Activated naive CD4-positive, alpha-beta T cell treated with anti-CD3 and anti-CD28 coated beads, Interleukin-2, amount 10 ng/mL, durations not matched to agents 7 days and 5 days (primary cell): ENCODE measurements around the gene KIAA2012.

ENCODE experiments used
- CTCF ChIA-PET: fragments of 350-600 bp; sonication (Branson Sonifier 250); formaldehyde crosslinking; loops from one replicate; lab custom pipeline; 2021; ENCODE audit warnings: antibody characterized with exemption; lab: Charles Lee
- DNase-seq: peaks from one replicate; pipeline ENCODE4 v3.0.0-alpha.2; 2020
- H3K27ac Mint-ChIP-seq: one replicate; pipeline ENCODE4 v1.8.0; 2021; ENCODE audit warnings: mild to moderate bottlenecking, moderate library complexity, mixed read lengths
- H3K27me3 Mint-ChIP-seq: one replicate; pipeline ENCODE4 v1.8.0; 2021; ENCODE audit warnings: mild to moderate bottlenecking, mixed read lengths
- H3K36me3 Mint-ChIP-seq: one replicate; pipeline ENCODE4 v1.8.0; 2021; ENCODE audit warnings: mixed read lengths
- H3K4me1 Mint-ChIP-seq: one replicate; pipeline ENCODE4 v1.8.0; 2021; ENCODE audit warnings: mixed read lengths
- H3K4me3 Mint-ChIP-seq: one replicate; pipeline ENCODE4 v1.8.0; 2021; ENCODE audit warnings: mild to moderate bottlenecking, moderate library complexity, mixed read lengths
- H3K9me3 Mint-ChIP-seq: one replicate; pipeline ENCODE4 v1.8.0; 2021; ENCODE audit warnings: mixed read lengths

Gene KIAA2012

DNA sequence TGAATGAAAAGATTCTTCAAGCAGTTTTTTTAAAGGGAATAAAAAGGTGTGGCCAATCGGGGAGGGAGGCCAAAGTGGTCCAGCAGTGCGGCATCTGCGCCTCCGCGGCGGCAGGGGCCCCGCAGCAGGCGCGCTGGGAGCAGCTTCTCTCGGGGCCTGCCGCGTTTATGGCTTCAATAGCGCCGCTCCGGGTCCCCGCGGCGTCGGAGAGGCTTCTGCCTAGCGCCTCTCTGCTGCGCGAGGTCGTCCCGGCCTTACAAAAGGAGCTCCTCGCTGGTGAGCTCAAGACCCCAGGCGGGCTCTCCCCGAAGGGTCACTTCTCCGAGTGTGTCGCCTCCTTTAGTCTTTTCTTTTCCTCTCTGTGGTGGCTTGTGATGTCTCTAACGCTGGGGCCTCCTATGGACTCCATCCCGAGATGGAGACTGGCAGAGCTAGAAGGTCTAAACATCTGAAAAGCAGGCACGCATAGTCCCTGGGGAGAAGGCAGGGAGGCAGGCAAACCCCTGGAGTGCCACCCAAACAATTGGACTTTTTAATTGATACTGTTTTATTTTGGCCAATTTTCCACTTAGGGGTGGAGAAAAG lies 98.3 kb downstream of the KIAA2012 start:
- H3K9me3 Mint-ChIP-seq = no peaks in the 10 kb centered on the region
- DNase-seq = peak; percentile 23
- no peak overlapping the region for H3K4me3 Mint-ChIP-seq
- peaks cover 13% of the 10 kb centered on the region for H3K4me1 Mint-ChIP-seq
- CTCF ChIA-PET = interaction anchor here (1.6 kb wide), 1 partner anchor 310 kb away, joined by 4 read pairs; no protein-coding TSS in a partner anchor
- peaks cover 18% of the 10 kb centered on the region for H3K27me3 Mint-ChIP-seq
- no peak overlapping the region for H3K27ac Mint-ChIP-seq
- no peaks in the 10 kb centered on the region for H3K36me3 Mint-ChIP-seq

DNA sequence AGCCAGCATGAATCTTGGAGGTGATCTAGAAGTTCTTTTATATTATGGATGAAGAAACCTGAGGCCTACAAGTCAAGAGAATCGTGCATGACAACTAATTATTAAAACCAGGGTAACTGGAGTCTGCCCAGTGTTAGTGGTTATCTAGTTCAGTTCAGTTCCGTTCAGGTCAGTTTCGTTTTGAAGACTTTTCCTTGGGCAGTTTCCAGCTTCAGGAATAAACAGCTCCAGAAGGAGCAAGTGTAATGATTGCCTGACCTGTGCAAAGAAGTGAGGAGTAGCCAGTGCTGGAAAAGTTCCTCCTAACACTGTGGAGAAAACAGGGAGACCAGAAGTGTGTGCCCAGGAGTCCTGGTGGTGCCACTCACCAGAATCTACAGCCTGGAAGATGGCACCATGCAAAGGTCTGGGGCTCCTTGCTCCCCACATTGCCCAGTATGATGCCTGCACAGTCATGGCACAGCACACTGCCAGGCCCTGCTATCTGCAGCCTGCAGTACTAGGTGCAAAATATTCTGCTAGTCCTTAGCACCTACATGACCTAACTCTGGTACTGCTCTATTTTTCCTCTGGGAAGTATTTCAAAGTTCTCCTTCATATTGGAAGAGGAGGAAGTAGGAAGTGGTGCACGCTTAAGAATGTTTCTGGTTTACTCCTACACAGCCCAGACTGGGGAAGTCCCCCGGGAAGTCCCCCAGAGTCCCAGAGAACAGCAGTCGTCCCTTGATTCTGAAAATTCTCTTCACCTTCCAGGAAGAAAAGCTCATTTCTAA lies 99.6 kb downstream of the KIAA2012 start:
- DNase-seq = no peak
- peaks cover 13% of the 10 kb centered on the region for H3K4me1 Mint-ChIP-seq
- CTCF ChIA-PET = interaction anchor here (0.7 to 1.0 kb wide), 3 partner anchors 8 to 32 kb away, joined by 3 to 4 read pairs (median 3); no protein-coding TSS in a partner anchor
- H3K4me3 Mint-ChIP-seq = no peak overlapping the region
- no peaks in the 10 kb centered on the region for H3K36me3 Mint-ChIP-seq
- peaks cover 18% of the 10 kb centered on the region for H3K27me3 Mint-ChIP-seq
- no peaks in the 10 kb centered on the region for H3K9me3 Mint-ChIP-seq
- peak overlapping the region; percentile 3 for H3K27ac Mint-ChIP-seq

DNA sequence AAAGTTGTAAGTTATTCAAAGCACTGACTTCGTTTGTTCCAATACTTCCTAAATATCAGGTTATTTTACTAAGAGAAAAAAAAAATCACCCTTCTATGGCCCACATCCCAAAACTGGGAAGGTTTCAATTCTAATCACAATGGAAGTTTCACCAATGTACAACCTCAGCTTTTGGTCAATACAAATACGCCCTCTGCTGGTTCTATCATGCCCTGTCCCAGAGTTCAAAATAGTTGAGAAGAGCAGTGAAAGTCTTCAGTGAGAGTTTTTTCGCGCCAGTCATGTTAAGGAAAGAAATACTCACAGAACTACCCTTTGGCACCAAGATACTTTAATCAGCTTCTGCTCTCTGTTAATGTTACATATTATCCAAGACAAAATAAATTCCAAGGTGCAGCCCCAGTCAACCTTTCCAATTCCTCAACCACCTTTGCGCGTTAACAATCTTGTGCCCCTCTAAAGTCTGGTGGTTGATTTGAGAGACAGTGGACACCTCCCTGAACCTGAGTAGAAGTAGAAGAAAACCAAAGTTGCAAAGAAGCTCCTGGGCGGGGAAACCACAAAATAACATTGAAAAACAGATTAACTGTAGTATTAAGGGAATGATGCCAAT lies 105.4 kb downstream of the KIAA2012 start:
- CTCF ChIA-PET = interaction anchor here (0.7 to 2.7 kb wide), 9 partner anchors 9 to 319 kb away, joined by 3 to 33 read pairs (median 3); no protein-coding TSS in a partner anchor
- Mint-ChIP-seq H3K4me3 (no peak overlapping the region), H3K9me3 (no peaks in the 10 kb centered on the region), H3K27ac (no peak overlapping the region), H3K27me3 (peaks cover 6% of the 10 kb centered on the region), H3K4me1 (peaks cover under 1% of the 10 kb centered on the region), H3K36me3 (no peaks in the 10 kb centered on the region)
- DNase-seq = peak; percentile 67

DNA sequence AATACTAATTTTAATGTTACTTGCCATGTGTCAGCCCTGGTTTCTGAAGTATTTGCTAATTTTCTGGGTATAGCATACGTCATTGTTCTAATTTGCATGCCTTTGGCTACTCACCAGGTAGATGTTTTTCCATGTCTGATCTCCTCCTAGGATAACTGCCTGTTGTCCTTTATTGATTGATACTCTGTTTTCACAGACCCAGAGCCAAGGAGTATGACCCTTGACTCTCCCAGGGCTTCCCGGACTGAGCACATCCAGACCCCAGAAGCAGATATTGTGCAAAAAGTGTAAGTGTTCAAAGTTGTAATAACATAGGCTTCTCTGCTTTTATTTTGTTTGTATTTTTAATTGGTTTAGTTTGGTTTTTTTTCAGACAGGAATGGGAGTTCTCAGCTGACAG lies 111.5 kb downstream of the KIAA2012 start:
- Mint-ChIP-seq H3K4me3 (no peak overlapping the region), H3K9me3 (no peaks in the 10 kb centered on the region), H3K4me1 (no peaks in the 10 kb centered on the region), H3K27me3 (peaks cover 31% of the 10 kb centered on the region), H3K27ac (no peak overlapping the region), H3K36me3 (no peaks in the 10 kb centered on the region)
- DNase-seq = no peak
- CTCF ChIA-PET = no interaction called here

DNA sequence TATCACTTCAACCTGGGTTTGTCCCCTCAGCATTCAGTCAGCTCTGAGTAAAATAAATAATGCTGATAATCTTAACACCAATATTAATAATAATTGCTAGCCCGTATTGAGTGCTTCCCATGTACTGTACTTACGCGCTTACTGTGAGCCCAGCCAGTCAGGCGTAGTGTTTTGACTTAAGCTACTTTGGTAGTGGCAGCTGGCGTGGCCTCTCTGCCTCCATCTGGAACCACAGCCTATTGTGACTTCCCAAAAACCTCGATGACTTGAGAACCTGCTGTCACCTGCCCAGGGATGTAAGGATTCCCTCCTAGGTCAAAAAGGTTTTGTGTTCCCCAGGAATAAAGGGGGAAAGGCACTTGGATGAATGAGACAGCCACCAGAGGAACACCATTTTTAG lies 112.1 kb downstream of the KIAA2012 start:
- H3K27ac Mint-ChIP-seq = no peak overlapping the region
- H3K9me3 Mint-ChIP-seq = no peaks in the 10 kb centered on the region
- no peak overlapping the region for H3K4me3 Mint-ChIP-seq
- no peaks in the 10 kb centered on the region for H3K4me1 Mint-ChIP-seq
- H3K27me3 Mint-ChIP-seq = peaks cover 36% of the 10 kb centered on the region
- no peaks in the 10 kb centered on the region for H3K36me3 Mint-ChIP-seq
- CTCF ChIA-PET = no interaction called here
- DNase-seq = no peak

DNA sequence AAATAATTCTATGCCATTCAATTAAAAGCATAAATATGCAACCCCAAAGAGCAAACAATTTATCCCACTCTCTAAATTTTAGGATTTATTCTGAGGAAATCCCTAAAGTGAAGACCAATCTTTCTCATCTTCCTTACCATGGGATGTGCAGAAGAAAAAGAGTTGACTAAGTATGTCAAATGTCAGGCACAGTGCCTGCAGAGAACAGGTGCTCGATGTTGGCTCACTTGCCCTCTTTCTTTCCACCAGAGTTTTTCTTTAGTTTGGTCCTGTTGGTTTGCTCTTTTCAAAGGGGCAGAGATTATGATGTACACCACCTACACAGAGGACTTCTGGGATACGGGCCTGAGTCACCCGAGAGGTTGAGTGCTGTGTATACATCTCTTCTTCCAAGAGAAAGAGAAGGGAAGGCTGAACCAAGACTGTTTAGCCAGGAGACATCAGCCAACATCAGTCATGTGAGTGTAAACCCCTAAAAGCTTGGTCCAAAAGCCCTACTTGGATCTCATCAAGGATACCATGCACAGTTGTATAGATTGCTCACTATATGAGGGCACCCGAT lies 113.7 kb downstream of the KIAA2012 start:
- Mint-ChIP-seq H3K36me3 (no peaks in the 10 kb centered on the region), H3K4me1 (no peaks in the 10 kb centered on the region), H3K9me3 (no peaks in the 10 kb centered on the region), H3K27ac (no peak overlapping the region), H3K4me3 (no peak overlapping the region), H3K27me3 (peaks cover 48% of the 10 kb centered on the region)
- no peak for DNase-seq
- CTCF ChIA-PET = no interaction called here

DNA sequence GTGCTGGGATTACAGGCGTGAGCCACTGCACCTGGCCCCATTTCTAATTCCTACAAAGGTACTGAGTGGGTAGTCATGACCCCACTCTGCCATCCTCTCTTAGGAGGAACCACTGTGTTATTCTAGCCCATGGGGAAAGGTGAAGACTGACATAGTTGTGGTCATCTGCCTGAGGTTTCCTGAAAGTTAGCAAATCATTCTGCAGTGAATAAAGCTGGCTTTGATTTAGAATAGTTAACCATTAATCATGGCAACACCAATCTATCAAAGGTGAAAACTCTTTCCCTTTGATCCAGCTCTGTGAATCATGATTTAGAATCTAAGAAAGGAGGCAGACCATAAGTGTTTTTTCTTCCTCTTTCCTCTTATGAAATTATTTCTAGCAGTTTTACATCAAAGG lies 114.5 kb downstream of the KIAA2012 start:
- H3K27me3 Mint-ChIP-seq = peaks cover 48% of the 10 kb centered on the region
- H3K9me3 Mint-ChIP-seq = no peaks in the 10 kb centered on the region
- H3K4me3 Mint-ChIP-seq = no peak overlapping the region
- CTCF ChIA-PET = interaction anchor here (1.0 to 1.1 kb wide), 2 partner anchors 9 to 14 kb away, joined by 3 read pairs; no protein-coding TSS in a partner anchor
- no peaks in the 10 kb centered on the region for H3K4me1 Mint-ChIP-seq
- H3K27ac Mint-ChIP-seq = no peak overlapping the region
- no peaks in the 10 kb centered on the region for H3K36me3 Mint-ChIP-seq
- no peak for DNase-seq

DNA sequence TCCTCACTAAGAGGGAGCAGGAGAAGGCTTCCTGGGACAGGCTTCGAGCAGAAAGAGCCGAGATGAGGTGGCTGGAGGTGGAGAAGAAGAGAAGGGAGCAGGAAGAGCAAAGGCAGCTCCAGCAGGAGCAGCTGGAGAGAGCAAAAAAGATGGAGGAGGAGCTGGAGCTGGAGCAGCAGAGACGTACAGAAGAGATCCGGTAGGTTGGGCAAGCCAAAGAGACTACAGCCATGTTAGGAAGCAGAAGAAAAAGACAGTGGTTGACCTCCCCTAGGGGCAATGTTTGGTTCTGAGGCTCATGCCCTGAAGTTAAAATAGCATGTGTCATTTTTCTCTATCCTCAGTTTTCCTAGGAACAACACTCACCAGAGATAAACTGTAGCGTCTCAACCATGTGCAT lies 120.2 kb downstream of the KIAA2012 start:
- H3K36me3 Mint-ChIP-seq = no peaks in the 10 kb centered on the region
- CTCF ChIA-PET = interaction anchor here (0.6 to 1.1 kb wide), 3 partner anchors 15 to 82 kb away, joined by 3 read pairs; no protein-coding TSS in a partner anchor
- H3K27me3 Mint-ChIP-seq = peaks cover 55% of the 10 kb centered on the region
- no peaks in the 10 kb centered on the region for H3K4me1 Mint-ChIP-seq
- no peaks in the 10 kb centered on the region for H3K9me3 Mint-ChIP-seq
- DNase-seq = no peak
- H3K4me3 Mint-ChIP-seq = no peak overlapping the region
- H3K27ac Mint-ChIP-seq = no peak overlapping the region

DNA sequence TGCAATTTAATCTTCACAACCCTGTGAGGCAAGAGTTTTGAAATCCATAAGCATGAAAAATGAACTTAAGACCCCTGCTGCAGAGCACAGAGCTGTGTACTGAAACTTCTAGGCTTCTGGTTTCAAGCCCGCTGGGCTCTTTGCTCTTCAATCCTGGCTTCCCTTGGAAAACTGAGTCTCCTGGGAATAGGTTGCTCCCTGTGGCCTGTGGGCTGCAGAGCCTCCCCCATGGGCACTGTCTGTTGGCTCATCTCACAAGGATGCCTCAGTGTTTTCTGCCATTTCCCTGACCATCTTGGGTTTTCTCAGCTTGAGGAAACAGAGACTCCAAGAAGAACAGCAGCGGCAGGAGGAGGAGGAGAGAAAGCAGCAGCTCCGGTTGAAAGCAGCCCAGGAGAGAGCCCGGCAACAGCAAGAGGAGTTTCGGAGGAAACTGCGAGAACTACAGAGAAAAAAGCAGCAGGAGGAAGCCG lies 120.9 kb downstream of the KIAA2012 start:
- Mint-ChIP-seq H3K9me3 (no peaks in the 10 kb centered on the region), H3K27me3 (peaks cover 52% of the 10 kb centered on the region), H3K36me3 (no peaks in the 10 kb centered on the region), H3K4me1 (no peaks in the 10 kb centered on the region), H3K27ac (no peak overlapping the region), H3K4me3 (no peak overlapping the region)
- CTCF ChIA-PET = interaction anchor here (1.0 to 1.1 kb wide), 2 partner anchors 16 to 18 kb away, joined by 3 read pairs; no protein-coding TSS in a partner anchor
- DNase-seq = no peak

DNA sequence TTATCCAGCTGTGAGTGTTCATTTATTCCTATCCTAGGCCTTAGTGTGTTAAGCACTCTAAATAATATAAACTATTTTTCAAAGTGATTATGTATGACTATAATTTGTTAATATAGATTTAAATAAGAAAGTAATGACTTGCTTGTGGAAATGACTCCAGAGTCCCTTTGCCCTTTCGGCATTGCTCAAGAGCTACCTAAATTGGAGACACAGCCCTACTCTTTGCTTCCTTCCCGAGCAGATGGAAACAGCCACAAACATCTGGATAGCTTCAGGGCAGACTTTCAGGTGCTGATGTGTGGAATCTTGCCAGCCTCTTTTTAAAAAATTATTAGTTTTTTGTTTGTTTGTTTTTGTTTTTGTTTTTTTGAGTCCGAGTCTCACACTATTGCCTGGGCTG lies 121.4 kb downstream of the KIAA2012 start:
- Mint-ChIP-seq H3K4me3 (no peak overlapping the region), H3K27ac (no peak overlapping the region)

DNA sequence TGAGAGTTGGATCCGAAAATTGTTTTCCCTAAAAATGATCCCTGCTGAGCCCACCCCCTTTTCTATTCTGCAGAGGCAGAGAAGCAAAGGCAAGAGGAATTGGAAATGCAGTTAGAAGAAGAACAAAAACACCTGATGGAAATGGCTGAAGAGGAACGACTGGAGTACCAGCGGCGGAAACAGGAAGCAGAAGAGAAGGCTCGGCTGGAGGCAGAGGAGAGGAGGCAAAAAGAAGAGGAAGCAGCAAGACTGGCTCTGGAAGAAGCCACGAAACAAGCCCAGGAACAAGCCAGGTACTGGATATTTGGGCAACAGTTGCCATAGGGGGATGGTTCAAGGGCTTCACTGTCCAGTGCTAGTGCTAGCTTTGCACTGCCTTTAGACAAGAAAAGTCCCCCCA lies 123.7 kb downstream of the KIAA2012 start:
- Mint-ChIP-seq H3K4me1 (no peaks in the 10 kb centered on the region), H3K36me3 (peaks cover 1% of the 10 kb centered on the region), H3K9me3 (no peaks in the 10 kb centered on the region), H3K27ac (no peak overlapping the region), H3K4me3 (no peak overlapping the region), H3K27me3 (peaks cover 30% of the 10 kb centered on the region)
- CTCF ChIA-PET = no interaction called here
- DNase-seq = no peak

More for the DNA sequence above, 121.4 kb downstream of the KIAA2012 start:
- no peaks in the 10 kb centered on the region for H3K36me3 Mint-ChIP-seq
- H3K4me1 Mint-ChIP-seq = no peaks in the 10 kb centered on the region
- H3K27me3 Mint-ChIP-seq = peaks cover 47% of the 10 kb centered on the region
- H3K9me3 Mint-ChIP-seq = no peaks in the 10 kb centered on the region
- CTCF ChIA-PET = no interaction called here
- no peak for DNase-seq

DNA sequence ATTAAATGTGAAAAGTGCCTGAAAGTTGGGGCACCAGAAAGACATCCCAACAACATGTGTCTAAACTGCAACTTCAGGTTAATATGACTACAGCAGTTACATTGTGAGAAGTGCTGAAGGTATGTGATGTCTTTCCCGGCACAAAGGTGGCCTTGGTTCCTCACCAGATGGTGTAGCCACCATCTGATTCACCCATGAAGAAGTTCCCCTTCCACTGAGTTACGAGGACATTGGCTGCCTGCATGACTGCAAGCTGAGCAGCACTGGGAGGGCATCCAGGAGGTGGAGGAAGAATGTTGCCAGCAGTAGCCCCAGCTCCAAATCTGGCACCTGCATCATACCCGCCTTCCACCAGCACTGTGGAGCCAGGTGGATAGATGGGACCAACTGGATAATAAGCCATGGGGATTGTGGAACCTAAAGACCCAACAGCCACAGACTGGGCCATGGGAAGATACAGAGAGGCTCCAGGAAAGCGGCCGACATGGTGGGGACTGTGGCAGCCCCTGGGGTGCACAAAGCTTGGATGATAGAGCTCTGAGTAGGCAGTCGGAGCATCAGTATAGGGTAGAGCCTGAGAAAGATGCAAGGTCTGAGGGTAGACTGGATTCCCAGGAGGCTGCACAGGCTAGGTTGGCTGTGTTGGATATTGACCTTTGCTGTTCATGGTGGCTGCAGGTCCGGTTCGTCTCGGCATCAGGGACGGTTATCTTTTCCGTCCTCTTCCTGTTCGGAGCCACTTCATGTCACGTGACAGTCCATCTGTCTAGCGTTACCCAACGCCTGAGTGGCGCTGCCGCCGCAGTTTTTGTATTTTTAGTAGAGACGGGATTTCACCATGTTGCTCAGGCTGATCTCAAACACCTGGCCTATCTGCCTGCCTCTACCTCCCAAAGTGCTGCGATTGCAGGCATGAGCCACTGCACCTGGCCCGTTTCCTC lies 128.4 kb downstream of the KIAA2012 start:
- Mint-ChIP-seq H3K27ac (no peak overlapping the region), H3K4me3 (no peak overlapping the region), H3K9me3 (no peaks in the 10 kb centered on the region), H3K27me3 (peaks cover 10% of the 10 kb centered on the region), H3K36me3 (peaks cover 11% of the 10 kb centered on the region), H3K4me1 (no peaks in the 10 kb centered on the region)
- no peak for DNase-seq
- CTCF ChIA-PET = no interaction called here

DNA sequence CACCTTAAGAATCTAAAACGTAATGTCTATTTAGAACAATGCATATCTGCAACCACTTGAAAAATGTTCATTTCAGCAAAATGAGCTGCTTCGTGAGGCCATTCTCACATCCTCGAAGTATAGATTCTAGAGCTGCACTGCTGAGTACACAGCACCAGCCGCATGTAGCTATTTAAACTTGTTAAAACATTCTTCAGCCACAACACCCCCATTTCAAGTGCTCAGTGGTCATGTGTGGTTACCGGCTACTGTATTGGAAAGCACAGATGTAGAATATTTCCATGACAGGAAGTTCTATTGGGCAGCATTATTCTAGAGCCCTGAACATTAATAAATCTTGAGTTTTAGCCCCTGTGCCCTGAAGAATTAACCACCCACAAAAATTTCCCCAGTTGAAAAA lies 130.3 kb downstream of the KIAA2012 start:
- no peak overlapping the region for H3K27ac Mint-ChIP-seq
- H3K36me3 Mint-ChIP-seq = peaks cover 19% of the 10 kb centered on the region
- DNase-seq = no peak
- CTCF ChIA-PET = no interaction called here
- no peaks in the 10 kb centered on the region for H3K27me3 Mint-ChIP-seq
- no peaks in the 10 kb centered on the region for H3K4me1 Mint-ChIP-seq
- no peaks in the 10 kb centered on the region for H3K9me3 Mint-ChIP-seq
- H3K4me3 Mint-ChIP-seq = no peak overlapping the region
